HEK293 (cell line): Measurements from ENCODE around the gene SLC2A4.

ENCODE experiments used
- CTCF ChIA-PET: fragments of 350-600 bp; formaldehyde crosslinking; extraction: SDS; loops from one replicate; lab custom pipeline; 2021; ENCODE audit warnings: antibody characterized with exemption; lab: Yijun Ruan, JAX
- POLR2A ChIA-PET: fragments of 300-600 bp; formaldehyde crosslinking; extraction: SDS; loops from one replicate; lab custom pipeline; 2020; ENCODE audit warnings: antibody characterized with exemption, inconsistent platforms; lab: Yijun Ruan, JAX
- H3K27ac ChIP-seq: fragments of 200-500 bp; sonication (Bioruptor generic); 2 replicates; pipeline ENCODE4 v1.5.1; 2014; ENCODE audit warnings: low read depth, low read length, control low read depth, inconsistent platforms; ENCODE audit errors: extremely low read depth
- H3K36me3 ChIP-seq, 2 experiments: fragments of 200-500 bp in 1 of 2; sonication (Bioruptor generic) in 1 of 2; 1 replicate in 1 of 2; 2 replicates in 1 of 2; pipeline ENCODE4 v1.5.1; 2014 to 2017; ENCODE audit warnings: inconsistent platforms in 2 of 2, low read length in 2 of 2; ENCODE audit not compliant: control insufficient read depth in 2 of 2, insufficient read depth in 1 of 2
- H3K4me1 ChIP-seq: fragments of 200-500 bp; sonication (Bioruptor generic); 2 replicates; pipeline ENCODE4 v1.5.1; 2014; ENCODE audit warnings: mild to moderate bottlenecking, low read length, inconsistent platforms; ENCODE audit not compliant: control insufficient read depth, insufficient read depth
- H3K4me3 ChIP-seq: 2 replicates; pipeline ENCODE4 v1.5.1; 2011; ENCODE audit warnings: low read depth, mild to moderate bottlenecking, control low read depth, low read length, moderate library complexity
- H3K9me3 ChIP-seq: fragments of 200-500 bp; sonication (Bioruptor generic); 2 replicates; pipeline ENCODE4 v1.5.1; 2014; ENCODE audit warnings: low read depth, low read length, inconsistent platforms; ENCODE audit not compliant: control insufficient read depth, insufficient read depth
- MZF1 ChIP-seq: fragments of 450-650 bp; formaldehyde crosslinking; IDR thresholded peaks from 2 replicates; pipeline ENCODE4 v1.5.1; 2017; ENCODE audit warnings: missing biosample characterization, missing genetic modification characterization, borderline replicate concordance
- REPIN1 ChIP-seq: fragments of 450-650 bp; formaldehyde crosslinking; IDR thresholded peaks from 2 replicates; pipeline ENCODE4 v1.5.1; 2017; ENCODE audit warnings: missing biosample characterization, missing genetic modification characterization, low read depth
- YY1 ChIP-seq: fragments of 450-650 bp; formaldehyde crosslinking; IDR thresholded peaks from 2 replicates; pipeline ENCODE4 v1.5.1; 2018; ENCODE audit warnings: missing biosample characterization, missing genetic modification characterization
- ZBTB7A ChIP-seq: fragments of 450-650 bp; formaldehyde crosslinking; IDR thresholded peaks from 2 replicates; pipeline ENCODE4 v1.5.1; 2016; ENCODE audit warnings: low read depth, missing biosample characterization, missing genetic modification characterization
- ZBTB8A ChIP-seq: fragments of 450-650 bp; formaldehyde crosslinking; IDR thresholded peaks from 2 replicates; pipeline ENCODE4 v1.5.1; 2016; ENCODE audit warnings: missing biosample characterization, missing genetic modification characterization
- ZNF184 ChIP-seq: fragments of 450-650 bp; IDR thresholded peaks from 2 replicates; pipeline ENCODE4 v1.5.1; 2018; ENCODE audit warnings: missing biosample characterization, mild to moderate bottlenecking, missing genetic modification characterization
- ZNF23 ChIP-seq: fragments of 450-650 bp; formaldehyde crosslinking; IDR thresholded peaks from 2 replicates; pipeline ENCODE4 v1.5.1; 2016; ENCODE audit warnings: missing biosample characterization, missing genetic modification characterization, borderline replicate concordance
- ZNF24 ChIP-seq: fragments of 450-650 bp; formaldehyde crosslinking; IDR thresholded peaks from 2 replicates; pipeline ENCODE4 v1.5.1; 2016; ENCODE audit warnings: missing biosample characterization, missing genetic modification characterization
- ZNF510 ChIP-seq: fragments of 450-650 bp; formaldehyde crosslinking; IDR thresholded peaks from 2 replicates; pipeline ENCODE4 v1.5.1; 2018; ENCODE audit warnings: mild to moderate bottlenecking, missing genetic modification characterization, missing biosample characterization; ENCODE audit not compliant: insufficient replicate concordance
- ZNF544 ChIP-seq: fragments of 450-650 bp; formaldehyde crosslinking; IDR thresholded peaks from 2 replicates; pipeline ENCODE4 v1.5.0; 2017; ENCODE audit warnings: missing biosample characterization, missing genetic modification characterization
- ZNF555 ChIP-seq: fragments of 450-650 bp; formaldehyde crosslinking; conservative IDR thresholded peaks from 2 replicates; pipeline ENCODE4 v1.5.1; 2017; ENCODE audit warnings: missing biosample characterization, mild to moderate bottlenecking, missing genetic modification characterization, inconsistent platforms
- ZNF777 ChIP-seq: fragments of 450-650 bp; formaldehyde crosslinking; IDR thresholded peaks from 2 replicates; pipeline ENCODE4 v1.5.1; 2017; ENCODE audit warnings: missing biosample characterization, missing genetic modification characterization, borderline replicate concordance
- ZSCAN16 ChIP-seq: fragments of 450-650 bp; formaldehyde crosslinking; IDR thresholded peaks from 2 replicates; pipeline ENCODE4 v1.5.1; 2016; ENCODE audit warnings: missing biosample characterization, missing genetic modification characterization
- TF ChIP-seq, protein P1 (sequence below): fragments of 450-650 bp; formaldehyde crosslinking; IDR thresholded peaks from 2 replicates; pipeline ENCODE4 v1.5.1; 2016; ENCODE audit warnings: missing biosample characterization, missing genetic modification characterization
- TF ChIP-seq, protein P2 (sequence below): fragments of 450-650 bp; formaldehyde crosslinking; IDR thresholded peaks from 2 replicates; pipeline ENCODE4 v1.5.1; 2016; ENCODE audit warnings: missing biosample characterization, missing genetic modification characterization, borderline replicate concordance
- TF ChIP-seq, protein P3 (sequence below): fragments of 450-650 bp; formaldehyde crosslinking; IDR thresholded peaks from 2 replicates; pipeline ENCODE4 v1.5.1; 2016; ENCODE audit warnings: missing biosample characterization, missing genetic modification characterization, borderline replicate concordance
- TF ChIP-seq, protein P4 (sequence below): fragments of 450-650 bp; formaldehyde crosslinking; IDR thresholded peaks from 2 replicates; pipeline ENCODE4 v1.5.1; 2016; ENCODE audit warnings: missing biosample characterization, missing genetic modification characterization
- TF ChIP-seq, protein P5 (sequence below): fragments of 450-650 bp; formaldehyde crosslinking; IDR thresholded peaks from 2 replicates; pipeline ENCODE4 v1.5.1; 2017; ENCODE audit warnings: missing biosample characterization, missing genetic modification characterization

Gene SLC2A4

DNA sequence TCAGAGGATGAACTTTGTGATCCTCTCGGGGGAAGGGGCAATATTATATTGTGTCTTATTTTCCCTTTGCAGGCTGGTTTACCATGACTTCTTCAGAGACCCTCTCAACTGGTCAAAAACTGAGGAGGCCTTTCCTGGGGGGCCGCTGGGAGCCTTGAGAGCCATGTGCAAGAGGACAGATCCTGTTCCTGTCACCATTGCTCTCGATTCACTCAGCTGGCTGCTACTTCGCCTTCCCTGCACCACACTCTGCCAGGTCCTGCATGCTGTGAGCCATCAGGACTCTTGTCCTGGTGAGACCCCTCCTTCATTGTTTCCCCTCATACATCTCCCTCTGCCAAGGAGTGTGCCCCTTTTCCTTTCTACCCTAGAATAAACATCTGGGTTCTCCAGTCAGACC, 27.0 kb upstream of the SLC2A4 start:
- TF ChIP-seq, protein P1, sequence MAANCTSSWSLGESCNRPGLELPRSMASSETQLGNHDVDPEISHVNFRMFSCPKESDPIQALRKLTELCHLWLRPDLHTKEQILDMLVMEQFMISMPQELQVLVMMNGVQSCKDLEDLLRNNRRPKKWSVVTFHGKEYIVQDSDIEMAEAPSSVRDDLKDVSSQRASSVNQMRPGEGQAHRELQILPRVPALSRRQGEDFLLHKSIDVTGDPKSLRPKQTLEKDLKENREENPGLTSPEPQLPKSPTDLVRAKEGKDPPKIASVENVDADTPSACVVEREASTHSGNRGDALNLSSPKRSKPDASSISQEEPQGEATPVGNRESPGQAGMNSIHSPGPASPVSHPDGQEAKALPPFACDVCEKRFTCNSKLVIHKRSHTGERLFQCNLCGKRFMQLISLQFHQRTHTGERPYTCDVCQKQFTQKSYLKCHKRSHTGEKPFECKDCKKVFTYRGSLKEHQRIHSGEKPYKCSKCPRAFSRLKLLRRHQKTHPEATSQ (tag by site-specific recombination) = no peak
- TF ChIP-seq YY1 (tag by site-specific recombination) (no peak), ZNF777 (tag by site-specific recombination) (no peak), ZNF555 (tag by site-specific recombination) (no peak), ZNF510 (tag by site-specific recombination) (no peak), ZBTB7A (tag by site-specific recombination) (no peak), ZBTB8A (tag by site-specific recombination) (no peak), ZSCAN16 (tag by site-specific recombination) (no peak), ZNF23 (no peak), MZF1 (no peak), ZNF184 (tag by site-specific recombination) (no peak), REPIN1 (tag by site-specific recombination) (no peak), ZNF544 (tag by site-specific recombination) (no peak), ZNF24 (tag by site-specific recombination) (no peak)
- TF ChIP-seq, protein P2, sequence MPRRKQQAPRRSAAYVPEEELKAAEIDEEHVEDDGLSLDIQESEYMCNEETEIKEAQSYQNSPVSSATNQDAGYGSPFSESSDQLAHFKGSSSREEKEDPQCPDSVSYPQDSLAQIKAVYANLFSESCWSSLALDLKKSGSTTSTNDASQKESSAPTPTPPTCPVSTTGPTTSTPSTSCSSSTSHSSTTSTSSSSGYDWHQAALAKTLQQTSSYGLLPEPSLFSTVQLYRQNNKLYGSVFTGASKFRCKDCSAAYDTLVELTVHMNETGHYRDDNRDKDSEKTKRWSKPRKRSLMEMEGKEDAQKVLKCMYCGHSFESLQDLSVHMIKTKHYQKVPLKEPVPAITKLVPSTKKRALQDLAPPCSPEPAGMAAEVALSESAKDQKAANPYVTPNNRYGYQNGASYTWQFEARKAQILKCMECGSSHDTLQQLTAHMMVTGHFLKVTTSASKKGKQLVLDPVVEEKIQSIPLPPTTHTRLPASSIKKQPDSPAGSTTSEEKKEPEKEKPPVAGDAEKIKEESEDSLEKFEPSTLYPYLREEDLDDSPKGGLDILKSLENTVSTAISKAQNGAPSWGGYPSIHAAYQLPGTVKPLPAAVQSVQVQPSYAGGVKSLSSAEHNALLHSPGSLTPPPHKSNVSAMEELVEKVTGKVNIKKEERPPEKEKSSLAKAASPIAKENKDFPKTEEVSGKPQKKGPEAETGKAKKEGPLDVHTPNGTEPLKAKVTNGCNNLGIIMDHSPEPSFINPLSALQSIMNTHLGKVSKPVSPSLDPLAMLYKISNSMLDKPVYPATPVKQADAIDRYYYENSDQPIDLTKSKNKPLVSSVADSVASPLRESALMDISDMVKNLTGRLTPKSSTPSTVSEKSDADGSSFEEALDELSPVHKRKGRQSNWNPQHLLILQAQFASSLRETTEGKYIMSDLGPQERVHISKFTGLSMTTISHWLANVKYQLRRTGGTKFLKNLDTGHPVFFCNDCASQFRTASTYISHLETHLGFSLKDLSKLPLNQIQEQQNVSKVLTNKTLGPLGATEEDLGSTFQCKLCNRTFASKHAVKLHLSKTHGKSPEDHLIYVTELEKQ (tag by site-specific recombination) = no peak
- TF ChIP-seq, protein P3, sequence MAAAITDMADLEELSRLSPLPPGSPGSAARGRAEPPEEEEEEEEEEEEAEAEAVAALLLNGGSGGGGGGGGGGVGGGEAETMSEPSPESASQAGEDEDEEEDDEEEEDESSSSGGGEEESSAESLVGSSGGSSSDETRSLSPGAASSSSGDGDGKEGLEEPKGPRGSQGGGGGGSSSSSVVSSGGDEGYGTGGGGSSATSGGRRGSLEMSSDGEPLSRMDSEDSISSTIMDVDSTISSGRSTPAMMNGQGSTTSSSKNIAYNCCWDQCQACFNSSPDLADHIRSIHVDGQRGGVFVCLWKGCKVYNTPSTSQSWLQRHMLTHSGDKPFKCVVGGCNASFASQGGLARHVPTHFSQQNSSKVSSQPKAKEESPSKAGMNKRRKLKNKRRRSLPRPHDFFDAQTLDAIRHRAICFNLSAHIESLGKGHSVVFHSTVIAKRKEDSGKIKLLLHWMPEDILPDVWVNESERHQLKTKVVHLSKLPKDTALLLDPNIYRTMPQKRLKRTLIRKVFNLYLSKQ = no peak
- TF ChIP-seq, protein P4, sequence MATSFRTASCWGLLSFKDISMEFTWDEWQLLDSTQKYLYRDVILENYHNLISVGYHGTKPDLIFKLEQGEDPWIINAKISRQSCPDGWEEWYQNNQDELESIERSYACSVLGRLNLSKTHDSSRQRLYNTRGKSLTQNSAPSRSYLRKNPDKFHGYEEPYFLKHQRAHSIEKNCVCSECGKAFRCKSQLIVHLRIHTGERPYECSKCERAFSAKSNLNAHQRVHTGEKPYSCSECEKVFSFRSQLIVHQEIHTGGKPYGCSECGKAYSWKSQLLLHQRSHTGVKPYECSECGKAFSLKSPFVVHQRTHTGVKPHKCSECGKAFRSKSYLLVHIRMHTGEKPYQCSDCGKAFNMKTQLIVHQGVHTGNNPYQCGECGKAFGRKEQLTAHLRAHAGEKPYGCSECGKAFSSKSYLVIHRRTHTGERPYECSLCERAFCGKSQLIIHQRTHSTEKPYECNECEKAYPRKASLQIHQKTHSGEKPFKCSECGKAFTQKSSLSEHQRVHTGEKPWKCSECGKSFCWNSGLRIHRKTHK (tag by site-specific recombination) = no peak
- TF ChIP-seq, protein P5, sequence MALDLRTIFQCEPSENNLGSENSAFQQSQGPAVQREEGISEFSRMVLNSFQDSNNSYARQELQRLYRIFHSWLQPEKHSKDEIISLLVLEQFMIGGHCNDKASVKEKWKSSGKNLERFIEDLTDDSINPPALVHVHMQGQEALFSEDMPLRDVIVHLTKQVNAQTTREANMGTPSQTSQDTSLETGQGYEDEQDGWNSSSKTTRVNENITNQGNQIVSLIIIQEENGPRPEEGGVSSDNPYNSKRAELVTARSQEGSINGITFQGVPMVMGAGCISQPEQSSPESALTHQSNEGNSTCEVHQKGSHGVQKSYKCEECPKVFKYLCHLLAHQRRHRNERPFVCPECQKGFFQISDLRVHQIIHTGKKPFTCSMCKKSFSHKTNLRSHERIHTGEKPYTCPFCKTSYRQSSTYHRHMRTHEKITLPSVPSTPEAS (tag by site-specific recombination) = no peak
- ChIA-PET POLR2A (interaction anchor here (2.5 kb wide), 1 partner anchor 9 kb away, joined by 10 read pairs; no protein-coding TSS in a partner anchor), CTCF (interaction anchor here (1.0 to 1.7 kb wide), 2 partner anchors 42 kb away, joined by 4 to 7 read pairs; no protein-coding TSS in a partner anchor)
- H3K9me3 ChIP-seq = no peaks in the 10 kb centered on the region
- H3K36me3 ChIP-seq = peaks cover 41 to 63% of the 10 kb centered on the region in 2 experiments
- peaks cover 9% of the 10 kb centered on the region; the same call in 1 of the 2 replicates for H3K4me1 ChIP-seq
- no peak overlapping the region for H3K27ac ChIP-seq
- H3K4me3 ChIP-seq = no peak overlapping the region
